T-helper 2 cell treated with Interferon-gamma antibody and Interleukin-4, amounts not matched to agents 5 μg/mL and 100 μg/mL, for 36 hours (primary cell): Measurements from ENCODE around the gene HTT.

Experiments used
- DNase-seq: peaks from one replicate; pipeline ENCODE4 v3.0.0; 2021; ENCODE audit warnings: low spot score
- H3K27ac Mint-ChIP-seq: one replicate; pipeline ENCODE4 v1.8.0; 2021; ENCODE audit warnings: mild to moderate bottlenecking, mixed read lengths
- H3K27me3 Mint-ChIP-seq: one replicate; pipeline ENCODE4 v1.8.0; 2021; ENCODE audit warnings: low read depth, mixed read lengths
- H3K36me3 Mint-ChIP-seq: one replicate; pipeline ENCODE4 v1.8.0; 2021; ENCODE audit warnings: low read depth, mixed read lengths
- H3K4me1 Mint-ChIP-seq: one replicate; pipeline ENCODE4 v1.8.0; 2021; ENCODE audit warnings: low read depth, mixed read lengths
- H3K4me3 Mint-ChIP-seq: one replicate; pipeline ENCODE4 v1.8.0; 2022; ENCODE audit warnings: mild to moderate bottlenecking, moderate library complexity, mixed read lengths
- H3K9me3 Mint-ChIP-seq: one replicate; pipeline ENCODE4 v1.8.0; 2021; ENCODE audit warnings: mixed read lengths

Gene HTT

GRCh38 chr4:3249711-3250437 is 175.4 kb downstream of the HTT start:
- Mint-ChIP-seq H3K36me3 (no peaks in the 10 kb centered on the region), H3K27ac (peak overlapping the region; percentile 41), H3K9me3 (no peaks in the 10 kb centered on the region), H3K4me3 (no peak overlapping the region), H3K27me3 (no peaks in the 10 kb centered on the region), H3K4me1 (no peaks in the 10 kb centered on the region)
- no peak for DNase-seq

- Mint-ChIP-seq H3K4me3 (no peak overlapping the region), H3K27me3 (no peaks in the 10 kb centered on the region), H3K36me3 (no peaks in the 10 kb centered on the region), H3K27ac (peak overlapping the region; percentile 41), H3K4me1 (no peaks in the 10 kb centered on the region), H3K9me3 (no peaks in the 10 kb centered on the region)
- no peak for DNase-seq
Measured at GRCh38 chr4:3250438-3250955, 176.0 kb downstream of the HTT start.

GRCh38 chr4:3250956-3251690 is 176.6 kb downstream of the HTT start:
- Mint-ChIP-seq H3K27ac (no peak overlapping the region), H3K36me3 (no peaks in the 10 kb centered on the region), H3K9me3 (no peaks in the 10 kb centered on the region), H3K27me3 (no peaks in the 10 kb centered on the region), H3K4me1 (no peaks in the 10 kb centered on the region), H3K4me3 (no peak overlapping the region)
- DNase-seq = no peak

DNA sequence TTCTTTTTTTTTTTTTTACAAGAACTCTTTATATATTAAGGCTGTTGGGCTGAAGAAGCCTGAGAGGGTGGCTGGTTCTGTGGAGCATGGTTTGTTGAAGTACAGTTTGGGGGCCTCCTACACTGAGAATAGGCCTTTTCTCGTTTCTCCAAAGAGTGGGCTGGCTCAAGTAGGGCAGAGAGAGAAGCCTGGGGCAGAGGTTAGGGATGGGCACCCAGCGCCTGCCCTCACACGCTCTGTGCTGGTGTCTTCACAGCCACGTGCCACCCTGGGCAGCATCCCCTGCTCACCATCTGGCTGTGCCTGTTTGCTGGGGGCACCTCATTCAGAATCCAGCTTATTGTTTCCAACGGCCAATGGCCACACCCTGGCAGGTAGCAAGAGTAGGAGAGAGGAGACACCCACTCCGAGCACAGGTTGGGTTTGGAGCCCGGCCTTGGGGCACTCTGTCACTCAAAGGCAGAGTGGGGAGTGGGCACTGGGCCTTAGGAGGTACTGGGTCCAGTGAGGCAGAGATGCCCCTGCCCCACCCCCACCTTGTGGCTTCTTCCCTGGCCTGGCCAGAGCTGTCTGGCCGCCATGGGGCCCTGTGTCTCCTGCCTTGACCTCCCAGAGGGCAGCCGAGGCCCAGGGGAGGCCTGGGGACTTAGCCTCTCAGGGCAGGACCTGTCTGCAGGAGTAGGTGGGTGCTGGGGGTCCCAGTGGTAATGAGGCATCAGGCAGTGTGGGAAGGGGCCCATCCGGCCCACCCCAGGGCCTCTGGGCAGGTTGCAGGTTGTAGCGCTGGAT is 177.4 kb downstream of the HTT start:
- Mint-ChIP-seq H3K27me3 (no peaks in the 10 kb centered on the region), H3K27ac (no peak overlapping the region), H3K36me3 (no peaks in the 10 kb centered on the region), H3K4me1 (no peaks in the 10 kb centered on the region), H3K9me3 (no peaks in the 10 kb centered on the region), H3K4me3 (no peak overlapping the region)
- DNase-seq = no peak

DNA sequence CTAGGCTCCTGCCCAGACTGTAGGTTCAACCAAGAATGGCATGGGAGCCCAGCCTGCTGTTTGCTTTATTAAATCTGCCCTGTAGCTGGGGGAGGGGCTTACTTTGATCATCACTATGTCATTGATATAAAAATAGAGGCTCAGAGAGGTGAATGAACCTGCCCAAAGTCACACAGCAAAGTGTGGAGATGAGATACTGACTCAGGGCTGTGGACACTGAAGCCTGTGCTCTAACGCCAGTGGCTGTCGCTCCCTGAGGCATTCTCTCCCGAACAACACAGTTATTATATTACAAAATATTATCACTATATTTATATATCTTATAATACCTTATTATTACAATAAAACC is 178.0 kb downstream of the HTT start:
- no peaks in the 10 kb centered on the region for H3K27me3 Mint-ChIP-seq
- no peak overlapping the region for H3K4me3 Mint-ChIP-seq
- no peaks in the 10 kb centered on the region for H3K4me1 Mint-ChIP-seq
- no peak for DNase-seq
- no peak overlapping the region for H3K27ac Mint-ChIP-seq
- no peaks in the 10 kb centered on the region for H3K9me3 Mint-ChIP-seq
- no peaks in the 10 kb centered on the region for H3K36me3 Mint-ChIP-seq

GRCh38 chr4:3252831-3253641 is 178.6 kb downstream of the HTT start:
- Mint-ChIP-seq H3K9me3 (no peaks in the 10 kb centered on the region), H3K27me3 (no peaks in the 10 kb centered on the region), H3K4me1 (no peaks in the 10 kb centered on the region), H3K4me3 (no peak overlapping the region), H3K27ac (no peak overlapping the region), H3K36me3 (no peaks in the 10 kb centered on the region)
- no peak for DNase-seq

GRCh38 chr4:3253808-3254207 is 179.3 kb downstream of the HTT start:
- no peak overlapping the region for H3K4me3 Mint-ChIP-seq
- DNase-seq = no peak
- H3K36me3 Mint-ChIP-seq = no peaks in the 10 kb centered on the region
- no peaks in the 10 kb centered on the region for H3K4me1 Mint-ChIP-seq
- H3K27ac Mint-ChIP-seq = no peak overlapping the region
- H3K9me3 Mint-ChIP-seq = no peaks in the 10 kb centered on the region
- H3K27me3 Mint-ChIP-seq = no peaks in the 10 kb centered on the region

DNA sequence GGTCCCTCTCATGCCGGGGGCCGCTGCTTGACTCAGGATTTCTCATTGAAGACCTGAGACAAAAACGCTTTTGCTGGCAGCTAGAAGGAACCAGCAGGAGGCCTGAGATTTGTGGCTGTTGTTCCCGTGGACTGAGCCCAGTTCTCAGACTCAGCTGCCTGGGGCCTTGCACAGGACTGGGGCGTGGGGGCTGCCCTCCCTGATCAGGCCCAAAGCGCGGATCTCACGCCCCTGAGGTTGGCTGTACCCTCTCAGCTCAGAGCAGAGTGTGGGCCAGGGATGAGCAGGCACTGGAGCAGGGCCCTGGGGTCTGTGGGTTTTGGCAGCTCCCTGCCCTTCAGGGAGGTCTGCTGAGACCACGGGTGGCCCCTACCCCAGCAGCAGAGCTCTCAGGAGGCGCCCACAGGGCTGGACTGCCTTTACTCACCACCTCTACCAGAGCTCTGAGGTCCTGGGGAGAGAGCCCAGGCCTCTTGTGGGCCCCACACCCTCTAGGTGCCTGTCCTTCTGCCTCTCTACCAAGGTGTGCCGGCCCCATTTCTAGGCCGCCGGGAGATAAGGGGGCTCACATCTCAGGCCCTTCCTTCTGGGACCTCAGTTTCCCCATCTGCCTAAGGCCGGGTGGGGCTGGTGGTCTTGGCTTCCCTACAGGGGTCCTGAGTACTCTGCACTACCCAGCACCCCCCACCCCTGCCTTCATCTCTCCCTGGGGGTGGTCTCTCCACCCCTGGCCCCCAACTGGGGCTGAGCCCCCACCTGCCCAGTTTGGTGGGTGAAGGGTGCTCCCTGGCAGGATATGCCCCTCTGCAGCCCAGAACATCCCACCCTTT is 180.0 kb downstream of the HTT start:
- H3K4me3 Mint-ChIP-seq = no peak overlapping the region
- no peak overlapping the region for H3K27ac Mint-ChIP-seq
- H3K9me3 Mint-ChIP-seq = no peaks in the 10 kb centered on the region
- no peaks in the 10 kb centered on the region for H3K36me3 Mint-ChIP-seq
- H3K4me1 Mint-ChIP-seq = no peaks in the 10 kb centered on the region
- DNase-seq = no peak
- no peaks in the 10 kb centered on the region for H3K27me3 Mint-ChIP-seq

DNA sequence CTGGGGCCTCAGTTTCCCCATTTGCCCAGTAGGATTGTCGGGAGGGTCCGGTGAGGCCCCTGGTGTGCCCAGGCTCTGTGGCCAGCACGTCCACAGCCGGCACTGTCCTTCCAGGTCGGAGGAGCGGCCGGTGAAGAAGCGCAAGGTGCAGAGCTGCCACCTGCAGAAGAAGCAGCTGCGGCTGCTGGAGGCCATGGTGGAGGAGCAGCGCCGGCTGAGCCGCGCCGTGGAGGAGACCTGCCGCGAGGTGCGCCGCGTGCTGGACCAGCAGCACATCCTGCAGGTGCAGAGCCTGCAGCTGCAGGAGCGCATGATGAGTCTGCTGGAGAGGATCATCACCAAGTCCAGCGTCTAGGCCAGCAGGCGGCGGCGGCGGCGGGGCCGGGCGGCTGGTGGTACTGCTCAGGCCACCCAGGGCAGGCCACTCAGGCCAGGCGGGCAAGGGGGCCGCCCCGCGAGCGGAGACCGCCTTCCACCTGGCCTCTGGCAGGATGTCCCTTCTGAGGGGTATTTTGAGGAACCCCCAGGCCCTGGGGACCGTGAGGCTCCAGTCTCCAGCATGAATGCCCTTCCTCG is 181.2 kb downstream of the HTT start:
- Mint-ChIP-seq H3K4me3 (no peak overlapping the region), H3K9me3 (no peaks in the 10 kb centered on the region), H3K27me3 (no peaks in the 10 kb centered on the region), H3K27ac (no peak overlapping the region), H3K36me3 (no peaks in the 10 kb centered on the region), H3K4me1 (no peaks in the 10 kb centered on the region)
- DNase-seq = no peak

GRCh38 chr4:3256230-3257102 is 182.0 kb downstream of the HTT start:
- DNase-seq = no peak
- Mint-ChIP-seq H3K27me3 (no peaks in the 10 kb centered on the region), H3K27ac (no peak overlapping the region), H3K4me3 (no peak overlapping the region), H3K4me1 (no peaks in the 10 kb centered on the region), H3K36me3 (no peaks in the 10 kb centered on the region), H3K9me3 (no peaks in the 10 kb centered on the region)

- Mint-ChIP-seq H3K9me3 (no peaks in the 10 kb centered on the region), H3K4me3 (no peak overlapping the region), H3K27me3 (no peaks in the 10 kb centered on the region), H3K36me3 (no peaks in the 10 kb centered on the region), H3K4me1 (no peaks in the 10 kb centered on the region), H3K27ac (no peak overlapping the region)
- no peak for DNase-seq
Measured at GRCh38 chr4:3257103-3257555, 182.6 kb downstream of the HTT start.
